ENCODE results near the gene JMJD8. TPM values are rescaled to one million over a fixed set of nuclear protein-coding genes. Genes with fewer than 3 reads are reported as not detected.

The JMJD8 gene
- total and polyA plus RNA-seq, 10 of the 15 experiments (the other 5 are each of a cell fraction or from before 2014, with no cell fraction given) = 1.00 to 50.4 (median 30.7) TPM

GRCh38 chr16:681746-682427 lies 2.2 kb downstream of the JMJD8 start:
- no peaks in the 10 kb centered on the region for H3K27me3 ChIP-seq (replicated peaks in 1 of 2; ENCODE audit: control insufficient read depth in 2 of 2, insufficient read depth in 2 of 2, low read length in 1 of 2)
- in situ Hi-C loops (cut with MboI) (no loop called here), intact Hi-C loops (cut with micrococcal nuclease; ENCODE audit: unreplicated experiment) (loop anchor here (5.0 kb wide), 1 partner anchor 45 kb away; the partner anchor contains the start of gene METTL26)
- BruUV-seq (replicated peaks) = TSS peak; percentile 77
- H3K9ac ChIP-seq (ENCODE audit: control insufficient read depth, insufficient read depth, low read length) = no peak overlapping the region
- ATAC-seq (no peak), DNase-seq (ENCODE audit: low read depth, low spot score) (no peak), FAIRE-seq (no peak)
- WGBS (ENCODE audit: insufficient coverage, insufficient replicate concordance, low lambda C conversion rate, missing lambda C conversion rate) = 87% methylated on average over 28 of the region's 28 CpGs
- peaks cover 6% of the 10 kb centered on the region; the same call in 1 of the 2 replicates for H4K20me1 ChIP-seq (ENCODE audit: control insufficient read depth, insufficient read depth)
- H3K4me3 ChIP-seq = peak overlapping the region; percentile 77
- ChIA-PET CTCF (no interaction called here), SMC1A (ENCODE audit: uncharacterized antibody, unreplicated experiment) (no interaction called here), RAD21 (ENCODE audit: unreplicated experiment) (interaction anchor here (1.2 kb wide), 1 partner anchor 8 kb away, joined by 4 read pairs; the partner anchor contains the start of gene WDR24), POLR2A (interaction anchor here (1.6 to 2.0 kb wide), 2 partner anchors 8 to 19 kb away, joined by 3 to 13 read pairs; partner anchors contain the start of gene WDR24)
- no peaks in the 10 kb centered on the region for H3K9me3 ChIP-seq (replicated peaks; ENCODE audit: control insufficient read depth, insufficient read depth, low read length)
- H3K36me3 ChIP-seq (ENCODE audit: control insufficient read depth in 2 of 2, insufficient read depth in 2 of 2, low read length in 1 of 2) = peaks cover 6 to 14% of the 10 kb centered on the region in 2 experiments; a peak in 2 of 4 replicates
- H3K27ac ChIP-seq (ENCODE audit: control insufficient read depth, insufficient read depth) = no peak overlapping the region
- peak overlapping the region; percentile 98 for H3K4me2 ChIP-seq (ENCODE audit: control insufficient read depth, insufficient read depth)
- no peak overlapping the region for H2AFZ ChIP-seq (ENCODE audit: control insufficient read depth, low read depth, low read length)
- peaks cover 15% of the 10 kb centered on the region for H3K4me1 ChIP-seq (ENCODE audit: control insufficient read depth, insufficient read depth, low read length)
- H3K79me2 ChIP-seq (ENCODE audit: control insufficient read depth, insufficient read depth, low read length) = peaks cover 24% of the 10 kb centered on the region
- TF ChIP-seq PML (IDR thresholded peaks at IDR 0.05; ENCODE audit: low read length) (no peak), POLR2A (IDR thresholded peaks at IDR 0.05; ENCODE audit: low read depth, low read length) (peak; percentile 32; the same call in 1 of the 2 replicates), ZBED1 (IDR thresholded peaks at IDR 0.05; ENCODE audit: borderline replicate concordance) (0 out of 2 replicates have a peak, but pooled peaks have one; percentile 11), REST (IDR thresholded peaks at IDR 0.05; ENCODE audit: low read depth, low read length) (no peak), PKNOX1 (IDR thresholded peaks at IDR 0.05) (no peak), MYB (IDR thresholded peaks at IDR 0.05; ENCODE audit: borderline replicate concordance, low read depth, low read length) (no peak)
